ENCODE results near the gene LYSMD4. TPM values are rescaled to one million over a fixed set of nuclear protein-coding genes. Genes with fewer than 3 reads are reported as not detected.

LYSMD4 gene
- polyA plus RNA-seq, 2 donors = 8.7 to 11.0 TPM

Other genes starting within 250 kb of the LYSMD4 start
- 1 to 10 TPM; 7.5 to 8.6 TPM for gene MEF2A, start 167.5 kb downstream of the LYSMD4 start, polyA plus RNA-seq

Data from esophagus (tissue), 2 donors.